Measurements from ENCODE around the gene OR4D2. TPM values are rescaled to one million over a fixed set of nuclear protein-coding genes. Genes with fewer than 3 reads are reported as not detected.

OR4D2 gene
- total RNA-seq, 5 donors from 2014 or later (not counting 1 experiment from before 2014, with no cell fraction given): not detected

GRCh38 chr17:58161566-58161965 is 5.2 kb upstream of the OR4D2 start:
- no peak overlapping the region for H3K27ac ChIP-seq (ENCODE audit: low read length)
- H3K4me1 Mint-ChIP-seq: peaks cover 17 to 48% (median 35%) of the 10 kb centered on the region in 3 donors
- no peak overlapping the region for H3K4me3 Mint-ChIP-seq
- H3K27ac Mint-ChIP-seq: no peak overlapping the region
- no peaks in the 10 kb centered on the region for H3K9me3 Mint-ChIP-seq
- POLR2A ChIA-PET: interaction anchor here in 1 of 2 donors (0.7 kb wide), 1 partner anchor 560 kb away, joined by 3 read pairs; no protein-coding TSS in a partner anchor
- 60% methylated on average over 1 of the region's 3 CpGs for WGBS (ENCODE audit: insufficient coverage)
- DNase-seq (no peak), ATAC-seq (replicated peaks in 1 of 4) (no peak)
- peaks cover 0 to 2% of the 10 kb centered on the region in 2 donors for H3K27me3 Mint-ChIP-seq
- H3K36me3 ChIP-seq (ENCODE audit: control insufficient read depth in 2 of 2, extremely low read depth in 1 of 2, insufficient read depth in 1 of 2, low read length in 1 of 2): no peaks in the 10 kb centered on the region
- CTCF ChIA-PET: interaction anchor here in 1 of 2 donors (0.6 kb wide), 1 partner anchor 69 kb away, joined by 6 read pairs; no protein-coding TSS in a partner anchor
- H3K27me3 ChIP-seq (replicated peaks in 1 of 2; ENCODE audit: control insufficient read depth in 2 of 2, extremely low read depth in 1 of 2, insufficient read depth in 2 of 2, low read length in 1 of 2): peaks cover 0 to 2% of the 10 kb centered on the region in 2 experiments
- H3K4me3 ChIP-seq (ENCODE audit: control insufficient read depth in 1 of 2, extremely low read depth in 1 of 2, low read length in 1 of 2): no peak overlapping the region
- no peaks in the 10 kb centered on the region for H3K36me3 Mint-ChIP-seq
- no peaks in the 10 kb centered on the region for H3K9me3 ChIP-seq
- peaks cover 2 to 13% of the 10 kb centered on the region in 2 experiments for H3K4me1 ChIP-seq (ENCODE audit: control insufficient read depth in 1 of 2, extremely low read depth in 1 of 2, insufficient read depth in 2 of 2, low read length in 2 of 2)

- no peaks in the 10 kb centered on the region for H3K36me3 ChIP-seq (ENCODE audit: control insufficient read depth in 2 of 2, extremely low read depth in 1 of 2, insufficient read depth in 1 of 2, low read length in 1 of 2)
- Mint-ChIP-seq H3K4me3 (no peak overlapping the region), H3K27me3 (peaks cover 0 to 3% of the 10 kb centered on the region in 2 donors), H3K27ac (no peak overlapping the region), H3K9me3 (peaks cover 0 to 5% (median 0%) of the 10 kb centered on the region in 3 donors), H3K4me1 (peaks cover 39 to 56% (median 50%) of the 10 kb centered on the region in 3 donors), H3K36me3 (no peaks in the 10 kb centered on the region)
- peaks cover 14 to 28% of the 10 kb centered on the region in 2 experiments for H3K4me1 ChIP-seq (ENCODE audit: control insufficient read depth in 1 of 2, extremely low read depth in 1 of 2, insufficient read depth in 2 of 2, low read length in 2 of 2)
- ChIA-PET CTCF (no interaction called here), POLR2A (no interaction called here)
- WGBS (ENCODE audit: insufficient coverage): 14% methylated on average over 1 of the region's 2 CpGs
- H3K27me3 ChIP-seq (replicated peaks in 1 of 2; ENCODE audit: control insufficient read depth in 2 of 2, extremely low read depth in 1 of 2, insufficient read depth in 2 of 2, low read length in 1 of 2): peaks cover 0 to 2% of the 10 kb centered on the region in 2 experiments
- ATAC-seq (replicated peaks in 1 of 4) (no peak), DNase-seq (peak in 1 of 35 experiments; percentile 25)
- no peak overlapping the region for H3K27ac ChIP-seq (ENCODE audit: low read length)
- H3K4me3 ChIP-seq (ENCODE audit: control insufficient read depth in 1 of 2, extremely low read depth in 1 of 2, low read length in 1 of 2): no peak overlapping the region
- H3K9me3 ChIP-seq: no peaks in the 10 kb centered on the region
Measured at GRCh38 chr17:58165981-58166380, 801 bp upstream of the OR4D2 start.

DNA sequence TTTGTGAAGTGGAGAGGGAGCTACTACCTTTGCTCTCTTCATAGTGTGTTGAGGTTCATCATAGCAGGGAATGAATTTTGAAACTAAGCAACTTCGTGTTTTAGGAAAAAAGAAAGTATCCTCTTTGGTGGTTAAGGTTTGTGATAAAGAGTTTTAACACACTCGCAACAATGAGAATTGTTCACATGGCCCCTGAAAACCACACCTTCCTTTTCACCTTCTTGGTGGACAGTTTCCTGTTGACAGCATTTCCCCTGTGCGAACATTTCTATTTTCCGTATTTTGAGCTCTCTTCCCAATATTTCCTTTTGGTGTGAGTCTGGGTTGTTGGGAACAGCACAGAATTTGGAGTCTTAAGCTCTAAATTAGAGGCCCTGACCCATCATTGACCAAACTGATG is 3.8 kb downstream of the OR4D2 start:
- peaks cover 53 to 67% (median 61%) of the 10 kb centered on the region in 3 donors for H3K4me1 Mint-ChIP-seq
- Histone ChIP-seq H3K27ac (ENCODE audit: low read length) (peak overlapping the region; percentile 73), H3K4me1 (ENCODE audit: control insufficient read depth in 1 of 2, extremely low read depth in 1 of 2, insufficient read depth in 2 of 2, low read length in 2 of 2) (peaks cover 23 to 39% of the 10 kb centered on the region in 2 experiments), H3K27me3 (replicated peaks in 1 of 2; ENCODE audit: control insufficient read depth in 2 of 2, extremely low read depth in 1 of 2, insufficient read depth in 2 of 2, low read length in 1 of 2) (peaks cover 0 to 3% of the 10 kb centered on the region in 2 experiments), H3K4me3 (ENCODE audit: control insufficient read depth in 1 of 2, extremely low read depth in 1 of 2, low read length in 1 of 2) (no peak overlapping the region), H3K36me3 (ENCODE audit: control insufficient read depth in 2 of 2, extremely low read depth in 1 of 2, insufficient read depth in 1 of 2, low read length in 1 of 2) (no peaks in the 10 kb centered on the region), H3K9me3 (no peaks in the 10 kb centered on the region)
- peak overlapping the region; percentile 0 to 73 (median 42) for H3K4me3 Mint-ChIP-seq
- CTCF ChIA-PET: interaction anchor here (0.9 to 3.2 kb wide), 8 partner anchors 17 to 171 kb away, joined by 3 to 38 read pairs (median 4); no protein-coding TSS in a partner anchor
- peaks cover 0 to 5% (median 0%) of the 10 kb centered on the region in 3 donors for H3K9me3 Mint-ChIP-seq
- peaks cover 1 to 3% of the 10 kb centered on the region in 2 donors for H3K27me3 Mint-ChIP-seq
- ATAC-seq (replicated peaks in 1 of 4) (peak in 2 of 4 experiments; percentile 49 to 67), DNase-seq (peak in 1 of 35 experiments; percentile 30)
- no peaks in the 10 kb centered on the region for H3K36me3 Mint-ChIP-seq
- H3K27ac Mint-ChIP-seq: peak overlapping the region; percentile 94 to 98
- WGBS (ENCODE audit: insufficient coverage): no CpG with 5 or more reads among the region's 4 CpGs
- POLR2A ChIA-PET: interaction anchor here (0.6 to 1.0 kb wide), 3 partner anchors 40 to 265 kb away, joined by 3 to 11 read pairs (median 4); no protein-coding TSS in a partner anchor

DNA sequence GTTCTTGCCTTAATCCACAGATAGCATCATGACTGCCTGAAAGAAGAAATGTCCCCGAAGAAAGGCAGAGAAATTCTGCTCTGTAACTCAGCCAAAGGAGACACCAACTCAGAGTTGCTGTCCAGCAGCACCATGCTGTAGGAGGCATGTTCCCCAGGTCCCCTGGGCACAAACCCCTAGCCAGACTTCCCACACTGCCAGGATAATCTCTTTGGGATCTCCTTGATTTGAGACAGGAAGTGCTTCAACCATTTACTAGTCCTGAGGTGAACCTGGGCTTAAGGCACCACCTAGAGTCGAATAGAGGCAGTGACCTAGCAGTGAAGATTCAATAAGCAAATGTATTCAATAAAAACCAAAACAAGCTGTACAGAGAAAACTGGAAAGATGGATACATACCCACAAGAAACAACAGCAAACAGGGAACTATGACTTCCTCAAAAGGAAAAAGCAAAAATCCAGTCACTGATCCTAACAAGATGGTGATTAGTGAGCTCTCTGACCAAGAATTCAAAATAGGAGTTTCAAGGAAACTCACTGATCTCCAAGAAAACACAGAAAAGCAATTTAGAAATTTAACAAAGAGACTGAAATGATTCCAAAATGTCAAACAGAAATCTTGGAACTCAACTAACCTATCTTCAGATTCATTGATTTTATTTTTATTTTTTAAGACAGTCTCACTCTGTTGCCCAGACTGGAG is 5.7 kb downstream of the OR4D2 start:
- peak in 33 of 35 experiments; percentile 12 to 80 (median 34) for DNase-seq
- peak overlapping the region in 1 of 3 donors; percentile 44 for H3K4me3 Mint-ChIP-seq
- peak overlapping the region; percentile 64 to 90 for H3K27ac Mint-ChIP-seq
- Histone ChIP-seq H3K4me3 (ENCODE audit: control insufficient read depth in 1 of 2, extremely low read depth in 1 of 2, low read length in 1 of 2) (no peak overlapping the region), H3K9me3 (no peaks in the 10 kb centered on the region), H3K36me3 (ENCODE audit: control insufficient read depth in 2 of 2, extremely low read depth in 1 of 2, insufficient read depth in 1 of 2, low read length in 1 of 2) (no peaks in the 10 kb centered on the region), H3K27ac (ENCODE audit: low read length) (peak overlapping the region; percentile 40), H3K27me3 (replicated peaks in 1 of 2; ENCODE audit: control insufficient read depth in 2 of 2, extremely low read depth in 1 of 2, insufficient read depth in 2 of 2, low read length in 1 of 2) (peaks cover 3 to 7% of the 10 kb centered on the region in 2 experiments), H3K4me1 (ENCODE audit: control insufficient read depth in 1 of 2, extremely low read depth in 1 of 2, insufficient read depth in 2 of 2, low read length in 2 of 2) (peaks cover 23 to 39% of the 10 kb centered on the region in 2 experiments)
- peak; percentile 76 to 92 (median 82) for ATAC-seq (replicated peaks in 1 of 4)
- H3K27me3 Mint-ChIP-seq: peaks cover 6 to 9% of the 10 kb centered on the region in 2 donors
- peaks cover 42 to 49% (median 45%) of the 10 kb centered on the region in 3 donors for H3K4me1 Mint-ChIP-seq
- peaks cover 0 to 5% (median 0%) of the 10 kb centered on the region in 3 donors for H3K9me3 Mint-ChIP-seq
- no peaks in the 10 kb centered on the region for H3K36me3 Mint-ChIP-seq
- CTCF ChIA-PET: interaction anchor here (0.6 to 3.2 kb wide), 10 partner anchors 9 to 478 kb away, joined by 3 to 38 read pairs (median 3); no protein-coding TSS in a partner anchor
- POLR2A ChIA-PET: interaction anchor here in 1 of 2 donors (0.5 kb wide), 1 partner anchor 89 kb away, joined by 5 read pairs; the partner anchor contains the start of gene DYNLL2
- WGBS (ENCODE audit: insufficient coverage): no CpG with 5 or more reads among the region's 2 CpGs

GRCh38 chr17:58174871-58175270 is 8.1 kb downstream of the OR4D2 start:
- DNase-seq (no peak), ATAC-seq (replicated peaks in 1 of 4) (no peak)
- Histone ChIP-seq H3K36me3 (ENCODE audit: control insufficient read depth in 2 of 2, extremely low read depth in 1 of 2, insufficient read depth in 1 of 2, low read length in 1 of 2) (no peaks in the 10 kb centered on the region), H3K27me3 (replicated peaks in 1 of 2; ENCODE audit: control insufficient read depth in 2 of 2, extremely low read depth in 1 of 2, insufficient read depth in 2 of 2, low read length in 1 of 2) (peaks cover 3 to 7% of the 10 kb centered on the region in 2 experiments), H3K4me1 (ENCODE audit: control insufficient read depth in 1 of 2, extremely low read depth in 1 of 2, insufficient read depth in 2 of 2, low read length in 2 of 2) (peaks cover 18 to 21% of the 10 kb centered on the region in 2 experiments), H3K27ac (ENCODE audit: low read length) (no peak overlapping the region), H3K4me3 (ENCODE audit: control insufficient read depth in 1 of 2, extremely low read depth in 1 of 2, low read length in 1 of 2) (no peak overlapping the region), H3K9me3 (no peaks in the 10 kb centered on the region)
- no peak overlapping the region for H3K4me3 Mint-ChIP-seq
- H3K27ac Mint-ChIP-seq: no peak overlapping the region
- peaks cover 8 to 9% of the 10 kb centered on the region in 2 donors for H3K27me3 Mint-ChIP-seq
- WGBS (ENCODE audit: insufficient coverage): 63% methylated on average over 2 of the region's 3 CpGs
- CTCF ChIA-PET: interaction anchor here (0.5 to 0.6 kb wide), 2 partner anchors 183 to 361 kb away, joined by 3 read pairs; no protein-coding TSS in a partner anchor
- no peaks in the 10 kb centered on the region for H3K36me3 Mint-ChIP-seq
- POLR2A ChIA-PET: no interaction called here
- peaks cover 26 to 29% (median 27%) of the 10 kb centered on the region in 3 donors for H3K4me1 Mint-ChIP-seq
- H3K9me3 Mint-ChIP-seq: no peaks in the 10 kb centered on the region

DNA sequence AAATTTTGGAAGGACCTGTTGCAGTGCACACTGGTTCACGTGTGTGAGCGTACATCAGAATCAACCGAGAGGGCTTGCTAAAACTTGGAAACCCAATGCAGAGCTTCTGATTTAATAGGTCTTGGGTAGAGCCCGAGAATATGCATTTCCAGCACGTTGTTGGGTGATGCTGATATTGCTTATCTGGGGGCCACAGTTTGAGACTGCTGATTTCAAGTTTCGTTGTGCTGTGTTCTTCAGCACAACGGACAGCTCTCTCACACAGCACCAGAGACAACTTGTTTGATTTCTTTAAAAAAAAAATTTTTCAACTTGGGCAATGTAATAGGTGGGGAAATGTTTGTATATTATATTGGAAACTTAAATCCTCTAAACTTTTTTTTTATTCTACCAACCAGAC is 9.4 kb downstream of the OR4D2 start:
- Mint-ChIP-seq H3K4me3 (no peak overlapping the region), H3K27me3 (peaks cover 8 to 9% of the 10 kb centered on the region in 2 donors), H3K4me1 (peaks cover 15% of the 10 kb centered on the region in 3 donors), H3K36me3 (no peaks in the 10 kb centered on the region), H3K27ac (no peak overlapping the region), H3K9me3 (no peaks in the 10 kb centered on the region)
- 51% methylated on average over 4 of the region's 7 CpGs for WGBS (ENCODE audit: insufficient coverage)
- ATAC-seq (replicated peaks in 1 of 4) (no peak), DNase-seq (peak in 1 of 35 experiments; percentile 31)
- CTCF ChIA-PET: no interaction called here
- Histone ChIP-seq H3K27ac (ENCODE audit: low read length) (no peak overlapping the region), H3K4me3 (ENCODE audit: control insufficient read depth in 1 of 2, extremely low read depth in 1 of 2, low read length in 1 of 2) (no peak overlapping the region), H3K9me3 (no peaks in the 10 kb centered on the region), H3K4me1 (ENCODE audit: control insufficient read depth in 1 of 2, extremely low read depth in 1 of 2, insufficient read depth in 2 of 2, low read length in 2 of 2) (peaks cover 9 to 11% of the 10 kb centered on the region in 2 experiments), H3K27me3 (replicated peaks in 1 of 2; ENCODE audit: control insufficient read depth in 2 of 2, extremely low read depth in 1 of 2, insufficient read depth in 2 of 2, low read length in 1 of 2) (peaks cover 3 to 7% of the 10 kb centered on the region in 2 experiments), H3K36me3 (ENCODE audit: control insufficient read depth in 2 of 2, extremely low read depth in 1 of 2, insufficient read depth in 1 of 2, low read length in 1 of 2) (no peaks in the 10 kb centered on the region)
- POLR2A ChIA-PET: interaction anchor here in 1 of 2 donors (0.6 kb wide), 1 partner anchor 68 kb away, joined by 3 read pairs; no protein-coding TSS in a partner anchor

Data from T-cell (primary cell).